ENCODE measurements around the gene CTBP1. TPM values are rescaled to one million over a fixed set of nuclear protein-coding genes. Genes with fewer than 3 reads are reported as not detected.

CTBP1 gene
- polyA plus RNA-seq, 1 donor (not counting 4 experiments of a cell fraction or from before 2014, with no cell fraction given), result 46.9 TPM

DNA sequence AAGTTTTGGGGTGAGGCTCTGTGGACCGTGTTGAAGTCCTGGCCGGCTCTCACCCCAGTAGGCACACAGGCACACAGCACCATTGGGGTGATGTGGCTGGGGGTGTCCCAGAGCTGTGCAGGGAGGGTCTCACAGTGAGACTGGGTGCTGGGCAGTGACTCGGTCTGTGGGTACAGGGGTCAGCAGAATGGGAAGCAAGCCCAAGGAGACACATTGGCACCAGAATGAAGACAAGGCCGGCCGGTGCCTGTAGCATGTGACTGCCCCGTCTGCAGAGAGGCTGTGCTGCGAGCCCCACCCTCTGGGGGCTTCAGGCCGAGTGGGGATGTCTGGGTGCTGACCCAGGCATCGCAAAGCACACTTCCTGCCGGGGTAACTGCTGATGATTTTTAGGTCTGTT, 46.0 kb upstream of the CTBP1 start:
- Histone ChIP-seq H3K79me2 (ENCODE audit: control insufficient read depth, insufficient read depth, low read length) (peaks cover 96% of the 10 kb centered on the region), H3K9ac (ENCODE audit: control insufficient read depth, extremely low read depth, insufficient read depth, low read length) (no peak overlapping the region), H3K9me3 (ENCODE audit: control insufficient read depth, low read depth, low read length) (no peaks in the 10 kb centered on the region), H3K27ac (ENCODE audit: control insufficient read depth, insufficient read depth, low read length) (no peak overlapping the region), H3K9me1 (ENCODE audit: control insufficient read depth, extremely low read depth, insufficient read depth, low read length) (no peaks in the 10 kb centered on the region), H2AFZ (ENCODE audit: control insufficient read depth, low read length) (no peak overlapping the region), H3K36me3 (ENCODE audit: control insufficient read depth in 2 of 2, extremely low read depth in 1 of 2, insufficient read depth in 2 of 2, low read length in 2 of 2) (peaks cover 17 to 23% of the 10 kb centered on the region in 2 experiments), H4K20me1 (ENCODE audit: control insufficient read depth, extremely low read depth, insufficient read depth, low read length) (peaks cover 10% of the 10 kb centered on the region), H3K27me3 (ENCODE audit: control insufficient read depth, extremely low read depth, insufficient read depth, low read length) (no peaks in the 10 kb centered on the region), H3K4me3 (ENCODE audit: control insufficient read depth in 2 of 3, extremely low read depth in 1 of 3, insufficient read depth in 2 of 3, low read depth in 1 of 3, low read length in 3 of 3) (no peak overlapping the region), H3K4me1 (ENCODE audit: control insufficient read depth, extremely low read depth, insufficient read depth, low read length) (peaks cover 30% of the 10 kb centered on the region), H3K4me2 (ENCODE audit: control insufficient read depth, extremely low read depth, insufficient read depth, low read depth, low read length) (no peak overlapping the region)
- TF ChIP-seq, protein P1, sequence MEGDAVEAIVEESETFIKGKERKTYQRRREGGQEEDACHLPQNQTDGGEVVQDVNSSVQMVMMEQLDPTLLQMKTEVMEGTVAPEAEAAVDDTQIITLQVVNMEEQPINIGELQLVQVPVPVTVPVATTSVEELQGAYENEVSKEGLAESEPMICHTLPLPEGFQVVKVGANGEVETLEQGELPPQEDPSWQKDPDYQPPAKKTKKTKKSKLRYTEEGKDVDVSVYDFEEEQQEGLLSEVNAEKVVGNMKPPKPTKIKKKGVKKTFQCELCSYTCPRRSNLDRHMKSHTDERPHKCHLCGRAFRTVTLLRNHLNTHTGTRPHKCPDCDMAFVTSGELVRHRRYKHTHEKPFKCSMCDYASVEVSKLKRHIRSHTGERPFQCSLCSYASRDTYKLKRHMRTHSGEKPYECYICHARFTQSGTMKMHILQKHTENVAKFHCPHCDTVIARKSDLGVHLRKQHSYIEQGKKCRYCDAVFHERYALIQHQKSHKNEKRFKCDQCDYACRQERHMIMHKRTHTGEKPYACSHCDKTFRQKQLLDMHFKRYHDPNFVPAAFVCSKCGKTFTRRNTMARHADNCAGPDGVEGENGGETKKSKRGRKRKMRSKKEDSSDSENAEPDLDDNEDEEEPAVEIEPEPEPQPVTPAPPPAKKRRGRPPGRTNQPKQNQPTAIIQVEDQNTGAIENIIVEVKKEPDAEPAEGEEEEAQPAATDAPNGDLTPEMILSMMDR (optimal IDR thresholded peaks at IDR 0.05 in 1 of 3, IDR thresholded peaks at IDR 0.05 in 1 of 3, conservative IDR thresholded peaks at IDR 0.05 in 1 of 3; ENCODE audit: extremely low read depth in 1 of 3, insufficient read depth in 2 of 3, low read length in 3 of 3), result no peak
- TF ChIP-seq EZH2 (IDR thresholded peaks at IDR 0.05; ENCODE audit: low read length), result no peak
- FAIRE-seq (no peak), DNase-seq (ENCODE audit: low read depth, low spot score) (no peak)
- dilution Hi-C loops (cut with MboI; ENCODE audit: extremely low pct_ligation_motif_present, low sequenced_read_pairs), result no loop called here

DNA sequence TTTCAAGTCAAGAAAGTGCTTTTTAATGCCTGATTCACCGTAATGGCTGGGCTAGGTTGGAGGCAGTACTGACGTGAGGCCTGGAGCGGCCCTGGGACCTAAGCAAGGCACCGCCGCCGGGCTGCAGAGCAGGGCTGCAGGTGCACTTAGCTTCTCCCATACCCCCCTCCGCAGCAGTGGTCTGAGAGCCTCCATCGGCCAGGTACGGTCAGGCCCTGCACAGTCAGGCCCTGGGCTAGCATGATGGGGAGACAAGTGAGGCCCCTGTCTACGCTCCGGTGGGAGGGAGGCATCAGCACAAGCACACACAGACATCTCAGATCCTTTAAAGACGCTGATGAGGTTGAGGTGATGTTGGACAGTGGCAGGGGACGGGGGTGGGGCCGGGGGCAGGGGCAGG, 45.5 kb upstream of the CTBP1 start:
- H4K20me1 ChIP-seq (ENCODE audit: control insufficient read depth, extremely low read depth, insufficient read depth, low read length), result peaks cover 10% of the 10 kb centered on the region
- H3K79me2 ChIP-seq (ENCODE audit: control insufficient read depth, insufficient read depth, low read length), result peaks cover 93% of the 10 kb centered on the region
- no peak for TF ChIP-seq EZH2 (IDR thresholded peaks at IDR 0.05; ENCODE audit: low read length)
- TF ChIP-seq, protein P1 (optimal IDR thresholded peaks at IDR 0.05 in 1 of 3, IDR thresholded peaks at IDR 0.05 in 1 of 3, conservative IDR thresholded peaks at IDR 0.05 in 1 of 3; ENCODE audit: extremely low read depth in 1 of 3, insufficient read depth in 2 of 3, low read length in 3 of 3), result no peak
- no peaks in the 10 kb centered on the region for H3K9me1 ChIP-seq (ENCODE audit: control insufficient read depth, extremely low read depth, insufficient read depth, low read length)
- no peaks in the 10 kb centered on the region for H3K27me3 ChIP-seq (ENCODE audit: control insufficient read depth, extremely low read depth, insufficient read depth, low read length)
- DNase-seq (ENCODE audit: low read depth, low spot score) (no peak), FAIRE-seq (no peak)
- no peak overlapping the region for H3K27ac ChIP-seq (ENCODE audit: control insufficient read depth, insufficient read depth, low read length)
- peaks cover 28% of the 10 kb centered on the region for H3K4me1 ChIP-seq (ENCODE audit: control insufficient read depth, extremely low read depth, insufficient read depth, low read length)
- H3K4me3 ChIP-seq (ENCODE audit: control insufficient read depth in 2 of 3, extremely low read depth in 1 of 3, insufficient read depth in 2 of 3, low read depth in 1 of 3, low read length in 3 of 3), result no peak overlapping the region
- H3K36me3 ChIP-seq (ENCODE audit: control insufficient read depth in 2 of 2, extremely low read depth in 1 of 2, insufficient read depth in 2 of 2, low read length in 2 of 2), result peaks cover 16 to 20% of the 10 kb centered on the region in 2 experiments
- no peak overlapping the region for H2AFZ ChIP-seq (ENCODE audit: control insufficient read depth, low read length)
- no peak overlapping the region for H3K4me2 ChIP-seq (ENCODE audit: control insufficient read depth, extremely low read depth, insufficient read depth, low read depth, low read length)
- H3K9ac ChIP-seq (ENCODE audit: control insufficient read depth, extremely low read depth, insufficient read depth, low read length), result no peak overlapping the region
- H3K9me3 ChIP-seq (ENCODE audit: control insufficient read depth, low read depth, low read length), result no peaks in the 10 kb centered on the region
- dilution Hi-C loops (cut with MboI; ENCODE audit: extremely low pct_ligation_motif_present, low sequenced_read_pairs), result no loop called here

Data from keratinocyte (primary cell).